Smooth muscle cell (in vitro differentiated cells): ENCODE measurements around the gene POLR2A. TPM values are rescaled to one million over a fixed set of nuclear protein-coding genes. Genes with fewer than 3 reads are reported as not detected.

Experiments
- DNase-seq: peaks from one replicate; lab custom pipeline; 2025; ENCODE audit not compliant: unreplicated experiment; lab: John Stamatoyannopoulos, UW
- H2AFZ ChIP-seq: fragments of 200-600 bp; sonication (generic); 2 replicates; pipeline ENCODE4 v1.6.0; 2016; ENCODE audit warnings: antibody characterized with exemption, low read depth, mild to moderate bottlenecking
- H3F3A ChIP-seq: fragments of 200-600 bp; sonication (generic); 2 replicates; pipeline ENCODE4 v1.6.0; 2017; ENCODE audit warnings: antibody characterized with exemption, low read depth
- H3K27ac ChIP-seq: fragments of 200-600 bp; sonication (generic); 2 replicates; pipeline ENCODE4 v1.5.1; 2016; ENCODE audit warnings: low read depth, mild to moderate bottlenecking
- H3K27me3 ChIP-seq: fragments of 200-600 bp; sonication (generic); 2 replicates; pipeline ENCODE4 v1.6.1; 2016; ENCODE audit warnings: low read depth, mild to moderate bottlenecking
- H3K36me3 ChIP-seq: fragments of 200-600 bp; sonication (generic); 2 replicates; pipeline ENCODE4 v1.5.1; 2016; ENCODE audit warnings: low read depth
- H3K4me1 ChIP-seq: fragments of 200-600 bp; sonication (generic); 2 replicates; pipeline ENCODE4 v1.5.1; 2016; ENCODE audit warnings: low read depth
- H3K4me2 ChIP-seq: fragments of 200-600 bp; sonication (generic); 2 replicates; pipeline ENCODE4 v1.6.0; 2016; ENCODE audit warnings: mild to moderate bottlenecking
- H3K4me3 ChIP-seq: fragments of 200-600 bp; sonication (generic); 2 replicates; pipeline ENCODE4 v1.5.1; 2016; ENCODE audit warnings: mild to moderate bottlenecking
- H3K79me2 ChIP-seq: fragments of 200-600 bp; sonication (generic); 2 replicates; pipeline ENCODE4 v1.6.0; 2016; ENCODE audit warnings: low read depth, mild to moderate bottlenecking
- H3K9ac ChIP-seq: fragments of 200-600 bp; sonication (generic); 2 replicates; pipeline ENCODE4 v1.6.0; 2016; ENCODE audit warnings: low read depth
- H3K9me3 ChIP-seq: fragments of 200-600 bp; sonication (generic); replicated peaks from 2 replicates; pipeline ENCODE4 v1.5.1; 2016; ENCODE audit warnings: low read depth
- H4K20me1 ChIP-seq: fragments of 200-600 bp; sonication (generic); 2 replicates; pipeline ENCODE4 v1.6.0; 2016; ENCODE audit warnings: low read depth
- WGBS: methylation state at CpG from one replicate; pipeline ENCODE4 v1.1.7; 2016; ENCODE audit warnings: low lambda C conversion rate; 5-methylcytosine and 5-hydroxymethylcytosine counted together
- polyA plus RNA-seq: library from polyadenylated mRNA; unstranded; fragments of >200 nt; fragmentation: Nextera tagmentation; extraction: Ambion mirVana; gene quantifications from 2 replicates; pipeline ENCODE4 v1.2.1, GENCODE V29; 2016
- total RNA-seq: library from RNA; depleted of rRNA; stranded (reverse); fragments of >200 nt; gene quantifications from 2 replicates; pipeline ENCODE4 v1.2.3, GENCODE V29; 2014
- TF ChIP-seq, protein P1 (sequence below): fragments of 200-600 bp; sonication (generic); IDR thresholded peaks from 2 replicates; pipeline ENCODE4 v1.5.1; 2017; ENCODE audit warnings: borderline replicate concordance, mild to moderate bottlenecking, antibody characterized with exemption; ENCODE audit not compliant: insufficient read depth, poor library complexity, severe bottlenecking

The POLR2A gene
- total and polyA plus RNA-seq, 2 experiments from 2014 or later: 72.0 to 80.2 TPM

DNA sequence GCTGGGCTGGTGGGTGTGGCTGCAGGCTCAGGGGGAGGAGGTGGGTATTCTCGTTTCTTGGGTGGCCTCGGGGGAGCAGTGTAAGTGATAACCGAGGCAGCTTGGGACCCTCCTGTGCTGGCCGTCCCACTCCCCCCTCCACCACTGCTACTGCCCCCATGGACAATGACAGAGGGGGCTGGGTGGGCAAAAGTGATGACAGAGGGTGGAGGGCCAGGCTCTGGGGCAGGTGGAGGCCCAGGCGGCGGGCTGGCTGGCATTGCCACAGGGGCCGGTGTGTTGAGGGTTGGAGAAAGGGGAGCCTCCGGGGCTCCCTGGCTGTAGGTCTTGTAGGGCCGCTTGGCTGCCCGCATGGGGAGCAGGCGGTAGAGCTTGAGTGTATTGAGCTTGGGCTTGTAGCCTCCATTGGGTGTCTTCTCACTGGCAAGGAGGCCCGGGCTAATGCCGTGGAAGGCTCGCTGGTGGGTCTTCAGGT lies 20.8 kb upstream of the POLR2A start:
- WGBS: 96% methylated on average over 11 of the region's 14 CpGs
- H3K9me3 ChIP-seq: no peaks in the 10 kb centered on the region
- H3K79me2 ChIP-seq: peaks cover 23% of the 10 kb centered on the region
- no peaks in the 10 kb centered on the region for H3K36me3 ChIP-seq
- H4K20me1 ChIP-seq: peaks cover 46% of the 10 kb centered on the region
- H3F3A ChIP-seq: peaks cover 12% of the 10 kb centered on the region
- H3K27ac ChIP-seq: no peak overlapping the region
- H3K4me2 ChIP-seq: no peak overlapping the region
- TF ChIP-seq, protein P1, sequence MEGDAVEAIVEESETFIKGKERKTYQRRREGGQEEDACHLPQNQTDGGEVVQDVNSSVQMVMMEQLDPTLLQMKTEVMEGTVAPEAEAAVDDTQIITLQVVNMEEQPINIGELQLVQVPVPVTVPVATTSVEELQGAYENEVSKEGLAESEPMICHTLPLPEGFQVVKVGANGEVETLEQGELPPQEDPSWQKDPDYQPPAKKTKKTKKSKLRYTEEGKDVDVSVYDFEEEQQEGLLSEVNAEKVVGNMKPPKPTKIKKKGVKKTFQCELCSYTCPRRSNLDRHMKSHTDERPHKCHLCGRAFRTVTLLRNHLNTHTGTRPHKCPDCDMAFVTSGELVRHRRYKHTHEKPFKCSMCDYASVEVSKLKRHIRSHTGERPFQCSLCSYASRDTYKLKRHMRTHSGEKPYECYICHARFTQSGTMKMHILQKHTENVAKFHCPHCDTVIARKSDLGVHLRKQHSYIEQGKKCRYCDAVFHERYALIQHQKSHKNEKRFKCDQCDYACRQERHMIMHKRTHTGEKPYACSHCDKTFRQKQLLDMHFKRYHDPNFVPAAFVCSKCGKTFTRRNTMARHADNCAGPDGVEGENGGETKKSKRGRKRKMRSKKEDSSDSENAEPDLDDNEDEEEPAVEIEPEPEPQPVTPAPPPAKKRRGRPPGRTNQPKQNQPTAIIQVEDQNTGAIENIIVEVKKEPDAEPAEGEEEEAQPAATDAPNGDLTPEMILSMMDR: no peak
- no peaks in the 10 kb centered on the region for H3K27me3 ChIP-seq
- H2AFZ ChIP-seq: no peak overlapping the region
- H3K4me1 ChIP-seq: peaks cover 8% of the 10 kb centered on the region
- no peak overlapping the region for H3K4me3 ChIP-seq
- no peak for DNase-seq
- H3K9ac ChIP-seq: no peak overlapping the region

- Histone ChIP-seq H3K4me1 (peaks cover 8% of the 10 kb centered on the region), H3K27me3 (no peaks in the 10 kb centered on the region), H2AFZ (no peak overlapping the region), H3K4me2 (no peak overlapping the region), H3F3A (peaks cover 5% of the 10 kb centered on the region), H3K79me2 (peaks cover 30% of the 10 kb centered on the region), H3K27ac (no peak overlapping the region), H3K9ac (no peak overlapping the region), H3K9me3 (no peaks in the 10 kb centered on the region), H3K36me3 (no peaks in the 10 kb centered on the region), H3K4me3 (no peak overlapping the region), H4K20me1 (peaks cover 53% of the 10 kb centered on the region)
- TF ChIP-seq, protein P1: no peak
- DNase-seq: no peak
- WGBS: 89% methylated on average over 9 of the region's 9 CpGs
Observed at GRCh38 chr17:7464081-7464480, 20.1 kb upstream of the POLR2A start.

DNA sequence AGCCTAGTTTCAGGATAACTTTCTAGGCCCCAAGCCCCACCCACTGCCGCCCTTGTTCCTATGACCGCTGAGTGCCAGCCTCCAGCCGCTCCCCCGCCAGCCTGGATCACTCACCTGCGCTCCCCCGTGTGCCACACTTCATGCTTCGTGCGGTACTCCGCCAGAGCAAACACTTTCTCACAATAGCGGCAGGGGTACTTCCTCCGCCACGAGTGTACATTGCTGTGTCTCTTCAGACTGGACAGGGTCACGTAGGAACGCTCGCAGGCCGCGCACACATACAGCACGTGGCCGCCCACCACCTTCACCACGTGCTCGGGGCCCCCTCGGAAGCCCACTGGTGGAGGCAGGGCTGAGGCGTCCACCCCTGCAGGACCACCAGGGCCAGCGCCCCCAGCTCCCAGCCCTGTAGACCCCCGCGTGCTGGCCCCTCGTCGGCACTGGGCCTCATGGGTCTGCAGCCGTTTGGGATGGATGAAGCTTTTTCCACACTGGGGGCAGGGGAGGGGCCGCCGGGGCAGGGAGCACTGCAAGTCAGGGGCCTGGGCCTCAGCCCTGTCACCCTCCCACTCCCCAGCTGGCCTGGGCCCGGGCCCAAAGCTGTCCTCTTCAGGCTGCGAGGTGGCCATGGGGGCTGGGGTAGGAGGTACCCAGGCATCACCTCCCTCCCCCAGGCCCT lies 18.4 kb upstream of the POLR2A start:
- Histone ChIP-seq H4K20me1 (peaks cover 69% of the 10 kb centered on the region), H3K79me2 (peaks cover 47% of the 10 kb centered on the region), H3K4me1 (peaks cover 8% of the 10 kb centered on the region), H3K4me2 (no peak overlapping the region), H3K27ac (no peak overlapping the region), H3K36me3 (no peaks in the 10 kb centered on the region), H3F3A (no peaks in the 10 kb centered on the region), H3K27me3 (no peaks in the 10 kb centered on the region), H3K9ac (no peak overlapping the region), H2AFZ (no peak overlapping the region), H3K4me3 (no peak overlapping the region), H3K9me3 (no peaks in the 10 kb centered on the region)
- TF ChIP-seq, protein P1: no peak
- WGBS: 97% methylated on average over 33 of the region's 33 CpGs
- DNase-seq: no peak

GRCh38 chr17:7466318-7466638 lies 17.9 kb upstream of the POLR2A start:
- Histone ChIP-seq H3K9ac (no peak overlapping the region), H4K20me1 (peaks cover 75% of the 10 kb centered on the region), H3K9me3 (no peaks in the 10 kb centered on the region), H3K4me1 (peaks cover 3% of the 10 kb centered on the region), H3K27me3 (no peaks in the 10 kb centered on the region), H2AFZ (no peak overlapping the region), H3K27ac (no peak overlapping the region), H3K4me3 (no peak overlapping the region), H3K79me2 (peaks cover 52% of the 10 kb centered on the region), H3K36me3 (no peaks in the 10 kb centered on the region), H3K4me2 (no peak overlapping the region), H3F3A (no peaks in the 10 kb centered on the region)
- WGBS: 100% methylated on average over 7 of the region's 9 CpGs
- no peak for DNase-seq
- TF ChIP-seq, protein P1: no peak
